ENCODE measurements around the gene APC2. TPM values are rescaled to one million over a fixed set of nuclear protein-coding genes. Genes with fewer than 3 reads are reported as not detected.

APC2 gene
- polyA plus RNA-seq, 1 donor (not counting 4 experiments of a cell fraction or from before 2014, with no cell fraction given) = 0.01 TPM

- Histone ChIP-seq H3K27ac (ENCODE audit: control insufficient read depth, insufficient read depth, low read length) (peak overlapping the region; percentile 76), H3K27me3 (ENCODE audit: control insufficient read depth, extremely low read depth, insufficient read depth, low read length) (peaks cover 15% of the 10 kb centered on the region), H3K4me1 (ENCODE audit: control insufficient read depth, extremely low read depth, insufficient read depth, low read length) (peaks cover 17% of the 10 kb centered on the region), H3K4me2 (ENCODE audit: control insufficient read depth, extremely low read depth, insufficient read depth, low read depth, low read length) (peak overlapping the region; percentile 75), H3K9ac (ENCODE audit: control insufficient read depth, extremely low read depth, insufficient read depth, low read length) (peak overlapping the region; percentile 73), H3K9me3 (ENCODE audit: control insufficient read depth, low read depth, low read length) (no peaks in the 10 kb centered on the region), H3K36me3 (ENCODE audit: control insufficient read depth in 2 of 2, extremely low read depth in 1 of 2, insufficient read depth in 2 of 2, low read length in 2 of 2) (peaks cover 0 to 5% of the 10 kb centered on the region in 2 experiments), H3K79me2 (ENCODE audit: control insufficient read depth, insufficient read depth, low read length) (no peaks in the 10 kb centered on the region), H4K20me1 (ENCODE audit: control insufficient read depth, extremely low read depth, insufficient read depth, low read length) (no peaks in the 10 kb centered on the region), H3K4me3 (ENCODE audit: control insufficient read depth in 2 of 3, extremely low read depth in 1 of 3, insufficient read depth in 2 of 3, low read depth in 1 of 3, low read length in 3 of 3) (peak overlapping the region; percentile 44 to 69 (median 55)), H3K9me1 (ENCODE audit: control insufficient read depth, extremely low read depth, insufficient read depth, low read length) (no peaks in the 10 kb centered on the region), H2AFZ (ENCODE audit: control insufficient read depth, low read length) (peak overlapping the region; percentile 76)
- no peak for TF ChIP-seq EZH2 (IDR thresholded peaks at IDR 0.05; ENCODE audit: low read length)
- no peak for TF ChIP-seq CTCF (optimal IDR thresholded peaks at IDR 0.05 in 1 of 3, IDR thresholded peaks at IDR 0.05 in 1 of 3, conservative IDR thresholded peaks at IDR 0.05 in 1 of 3; ENCODE audit: extremely low read depth in 1 of 3, insufficient read depth in 2 of 3, low read length in 3 of 3)
- FAIRE-seq (peak; percentile 67), DNase-seq (ENCODE audit: low read depth, low spot score) (peak; percentile 69)
- dilution Hi-C loops (cut with MboI; ENCODE audit: extremely low pct_ligation_motif_present, low sequenced_read_pairs) = no loop called here
Observed at GRCh38 chr19:1507763-1508506, 58.0 kb downstream of the APC2 start.

GRCh38 chr19:1508507-1508856, 58.6 kb downstream of the APC2 start:
- Histone ChIP-seq H3K27me3 (ENCODE audit: control insufficient read depth, extremely low read depth, insufficient read depth, low read length) (peaks cover 10% of the 10 kb centered on the region), H3K4me2 (ENCODE audit: control insufficient read depth, extremely low read depth, insufficient read depth, low read depth, low read length) (peak overlapping the region; percentile 66), H3K9me3 (ENCODE audit: control insufficient read depth, low read depth, low read length) (no peaks in the 10 kb centered on the region), H4K20me1 (ENCODE audit: control insufficient read depth, extremely low read depth, insufficient read depth, low read length) (no peaks in the 10 kb centered on the region), H3K36me3 (ENCODE audit: control insufficient read depth in 2 of 2, extremely low read depth in 1 of 2, insufficient read depth in 2 of 2, low read length in 2 of 2) (peaks cover 0 to 5% of the 10 kb centered on the region in 2 experiments), H3K27ac (ENCODE audit: control insufficient read depth, insufficient read depth, low read length) (no peak overlapping the region), H3K4me1 (ENCODE audit: control insufficient read depth, extremely low read depth, insufficient read depth, low read length) (peaks cover 13% of the 10 kb centered on the region), H3K79me2 (ENCODE audit: control insufficient read depth, insufficient read depth, low read length) (no peaks in the 10 kb centered on the region), H2AFZ (ENCODE audit: control insufficient read depth, low read length) (no peak overlapping the region), H3K4me3 (ENCODE audit: control insufficient read depth in 2 of 3, extremely low read depth in 1 of 3, insufficient read depth in 2 of 3, low read depth in 1 of 3, low read length in 3 of 3) (no peak overlapping the region), H3K9me1 (ENCODE audit: control insufficient read depth, extremely low read depth, insufficient read depth, low read length) (no peaks in the 10 kb centered on the region), H3K9ac (ENCODE audit: control insufficient read depth, extremely low read depth, insufficient read depth, low read length) (no peak overlapping the region)
- DNase-seq (ENCODE audit: low read depth, low spot score) (no peak), FAIRE-seq (no peak)
- TF ChIP-seq CTCF (optimal IDR thresholded peaks at IDR 0.05 in 1 of 3, IDR thresholded peaks at IDR 0.05 in 1 of 3, conservative IDR thresholded peaks at IDR 0.05 in 1 of 3; ENCODE audit: extremely low read depth in 1 of 3, insufficient read depth in 2 of 3, low read length in 3 of 3) (no peak), EZH2 (IDR thresholded peaks at IDR 0.05; ENCODE audit: low read length) (no peak)
- dilution Hi-C loops (cut with MboI; ENCODE audit: extremely low pct_ligation_motif_present, low sequenced_read_pairs) = no loop called here
